ENCODE measurements around the gene STATH. TPM values are rescaled to one million over a fixed set of nuclear protein-coding genes. Genes with fewer than 3 reads are reported as not detected.

STATH gene
- total RNA-seq, 1 experiment from 2014 or later = not detected

DNA sequence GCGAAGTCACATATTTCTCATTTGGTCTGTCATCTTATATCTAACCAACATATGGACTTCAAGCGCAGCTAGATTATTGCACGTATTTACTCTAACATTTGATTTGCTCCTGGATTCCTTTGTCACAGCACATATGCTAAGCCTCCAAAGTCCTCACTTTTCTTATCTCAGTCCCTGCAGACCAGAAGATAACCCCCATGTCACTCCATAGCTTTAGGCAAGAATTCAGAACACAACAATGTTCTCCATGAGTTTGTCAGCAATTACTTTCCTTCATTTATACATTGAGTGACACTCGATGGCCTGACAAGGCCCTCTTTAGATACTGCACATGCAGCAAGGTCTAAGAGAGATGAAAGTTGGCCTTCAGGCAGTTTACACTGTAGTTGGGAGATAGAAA, 4.8 kb upstream of the STATH start:
- Histone ChIP-seq H2BK15ac (ENCODE audit: low read depth, low read length) (no peak overlapping the region), H2BK20ac (ENCODE audit: low read depth, low read length, poor library complexity, severe bottlenecking) (no peak overlapping the region), H4K20me1 (ENCODE audit: control insufficient read depth, insufficient read depth, insufficient read length) (no peaks in the 10 kb centered on the region), H2BK12ac (ENCODE audit: insufficient read length, low read depth, low read length) (no peak overlapping the region), H3K14ac (ENCODE audit: insufficient read depth, low read length) (no peak overlapping the region), H4K91ac (ENCODE audit: insufficient read length, low read depth, low read length) (no peak overlapping the region), H2AFZ (ENCODE audit: low read length) (no peak overlapping the region), H2AK5ac (ENCODE audit: insufficient read length, low read length) (no peak overlapping the region), H3K23ac (ENCODE audit: insufficient read length, low read depth, low read length) (no peak overlapping the region), H3K56ac (ENCODE audit: insufficient read length, low read depth, low read length) (no peak overlapping the region), H2BK120ac (ENCODE audit: low read depth, low read length, poor library complexity, severe bottlenecking) (no peak overlapping the region), H3K9me3 (ENCODE audit: control insufficient read depth, low read depth, low read length) (no peaks in the 10 kb centered on the region), H2BK5ac (ENCODE audit: insufficient read length, low read length) (no peak overlapping the region), H3K27ac (ENCODE audit: insufficient read length, low read depth, low read length) (no peak overlapping the region), H4K8ac (replicated peaks; ENCODE audit: insufficient read length, low read depth, low read length) (no peak overlapping the region), H3K27me3 (ENCODE audit: insufficient read depth, low read length) (no peaks in the 10 kb centered on the region), H3K79me1 (ENCODE audit: insufficient read depth, low read depth, low read length, poor library complexity, severe bottlenecking) (no peaks in the 10 kb centered on the region), H3K9ac (ENCODE audit: extremely low read depth, insufficient read length, low read length) (no peak overlapping the region), H3K79me2 (ENCODE audit: insufficient read depth, low read length) (no peaks in the 10 kb centered on the region), H3K18ac (ENCODE audit: insufficient read length, low read depth, low read length) (no peak overlapping the region), H3K4me2 (ENCODE audit: insufficient read depth, insufficient read length, low read length) (no peak overlapping the region), H3K4ac (ENCODE audit: low read depth, low read length) (no peak overlapping the region), H3K4me1 (ENCODE audit: insufficient read depth, low read length) (no peaks in the 10 kb centered on the region), H3T11ph (ENCODE audit: low read length) (no peak overlapping the region), H3K23me2 (ENCODE audit: insufficient read length, low read depth, low read length, poor library complexity, severe bottlenecking) (no peaks in the 10 kb centered on the region), H4K5ac (ENCODE audit: insufficient read length, low read depth, low read length) (no peak overlapping the region)
- Mint-ChIP-seq H3K9me3 (no peaks in the 10 kb centered on the region), H3K27ac (no peak overlapping the region), H3K4me3 (no peak overlapping the region), H3K36me3 (ENCODE audit: insufficient read depth in 1 of 3, low read depth in 3 of 3) (no peaks in the 10 kb centered on the region), H3K4me1 (no peaks in the 10 kb centered on the region), H3K27me3 (ENCODE audit: low read depth) (no peaks in the 10 kb centered on the region)
- TF ChIP-seq, protein P1, sequence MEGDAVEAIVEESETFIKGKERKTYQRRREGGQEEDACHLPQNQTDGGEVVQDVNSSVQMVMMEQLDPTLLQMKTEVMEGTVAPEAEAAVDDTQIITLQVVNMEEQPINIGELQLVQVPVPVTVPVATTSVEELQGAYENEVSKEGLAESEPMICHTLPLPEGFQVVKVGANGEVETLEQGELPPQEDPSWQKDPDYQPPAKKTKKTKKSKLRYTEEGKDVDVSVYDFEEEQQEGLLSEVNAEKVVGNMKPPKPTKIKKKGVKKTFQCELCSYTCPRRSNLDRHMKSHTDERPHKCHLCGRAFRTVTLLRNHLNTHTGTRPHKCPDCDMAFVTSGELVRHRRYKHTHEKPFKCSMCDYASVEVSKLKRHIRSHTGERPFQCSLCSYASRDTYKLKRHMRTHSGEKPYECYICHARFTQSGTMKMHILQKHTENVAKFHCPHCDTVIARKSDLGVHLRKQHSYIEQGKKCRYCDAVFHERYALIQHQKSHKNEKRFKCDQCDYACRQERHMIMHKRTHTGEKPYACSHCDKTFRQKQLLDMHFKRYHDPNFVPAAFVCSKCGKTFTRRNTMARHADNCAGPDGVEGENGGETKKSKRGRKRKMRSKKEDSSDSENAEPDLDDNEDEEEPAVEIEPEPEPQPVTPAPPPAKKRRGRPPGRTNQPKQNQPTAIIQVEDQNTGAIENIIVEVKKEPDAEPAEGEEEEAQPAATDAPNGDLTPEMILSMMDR (conservative IDR thresholded peaks at IDR 0.05) = no peak
- DNase-seq = no peak
- no CpG with 5 or more reads among the region's 4 CpGs for WGBS (ENCODE audit: extremely low coverage, insufficient read length, low lambda C conversion rate)
